Activated CD8-positive, alpha-beta T cell treated with anti-CD3 and anti-CD28 coated beads for 36 hours (primary cell): ENCODE results near the gene SRBD1. TPM values are rescaled to one million over a fixed set of nuclear protein-coding genes. Genes with fewer than 3 reads are reported as not detected.

Source experiments
- ATAC-seq: fragments of 200-7000 bp; cut with Tn5 transposase; one replicate; pipeline ENCODE4 v1.10.0; 2021; ENCODE audit warnings: mild to moderate bottlenecking, moderate library complexity
- CTCF ChIA-PET: fragments of 350-600 bp; sonication (Branson Sonifier 250); formaldehyde crosslinking; loops from one replicate; lab custom pipeline; 2021; ENCODE audit warnings: antibody characterized with exemption; lab: Charles Lee
- POLR2A ChIA-PET: fragments of 350-600 bp; sonication (Branson Sonifier 250); formaldehyde crosslinking; loops from one replicate; lab custom pipeline; 2021; ENCODE audit warnings: antibody characterized with exemption; lab: Charles Lee
- DNase-seq: peaks from one replicate; pipeline ENCODE4 v3.0.0-alpha.2; 2020
- H3K27ac Mint-ChIP-seq: one replicate; pipeline ENCODE4 v1.8.0; 2021; ENCODE audit warnings: mild to moderate bottlenecking, mixed read lengths
- H3K27me3 Mint-ChIP-seq: one replicate; pipeline ENCODE4 v1.8.0; 2021; ENCODE audit warnings: mixed read lengths
- H3K36me3 Mint-ChIP-seq: one replicate; pipeline ENCODE4 v1.8.0; 2021; ENCODE audit warnings: low read depth, mixed read lengths
- H3K4me1 Mint-ChIP-seq: one replicate; pipeline ENCODE4 v1.8.0; 2021; ENCODE audit warnings: low read depth, mixed read lengths
- H3K4me3 Mint-ChIP-seq: one replicate; pipeline ENCODE4 v1.8.0; 2021; ENCODE audit warnings: mild to moderate bottlenecking, moderate library complexity, mixed read lengths
- H3K9me3 Mint-ChIP-seq: one replicate; pipeline ENCODE4 v1.8.0; 2021; ENCODE audit warnings: mixed read lengths
- intact Hi-C: fragments of 100-400 bp; cut with micrococcal nuclease; formaldehyde crosslinking; loops from one replicate; pipeline ENCODE4 v1.10.0; 2022
- total RNA-seq, 2 experiments: library from RNA; stranded (reverse); gene quantifications; one replicate each; pipeline ENCODE4 v1.2.3, GENCODE V29; 2021
- TF ChIP-seq, protein P1 (sequence below): fragments of 200-600 bp; IDR thresholded peaks from one replicate; pipeline ENCODE4 v1.8.0; 2022; ENCODE audit warnings: antibody characterized with exemption, mild to moderate bottlenecking

Gene SRBD1
- total RNA-seq, 2 experiments from 2014 or later, result 14.8 to 21.7 TPM

DNA sequence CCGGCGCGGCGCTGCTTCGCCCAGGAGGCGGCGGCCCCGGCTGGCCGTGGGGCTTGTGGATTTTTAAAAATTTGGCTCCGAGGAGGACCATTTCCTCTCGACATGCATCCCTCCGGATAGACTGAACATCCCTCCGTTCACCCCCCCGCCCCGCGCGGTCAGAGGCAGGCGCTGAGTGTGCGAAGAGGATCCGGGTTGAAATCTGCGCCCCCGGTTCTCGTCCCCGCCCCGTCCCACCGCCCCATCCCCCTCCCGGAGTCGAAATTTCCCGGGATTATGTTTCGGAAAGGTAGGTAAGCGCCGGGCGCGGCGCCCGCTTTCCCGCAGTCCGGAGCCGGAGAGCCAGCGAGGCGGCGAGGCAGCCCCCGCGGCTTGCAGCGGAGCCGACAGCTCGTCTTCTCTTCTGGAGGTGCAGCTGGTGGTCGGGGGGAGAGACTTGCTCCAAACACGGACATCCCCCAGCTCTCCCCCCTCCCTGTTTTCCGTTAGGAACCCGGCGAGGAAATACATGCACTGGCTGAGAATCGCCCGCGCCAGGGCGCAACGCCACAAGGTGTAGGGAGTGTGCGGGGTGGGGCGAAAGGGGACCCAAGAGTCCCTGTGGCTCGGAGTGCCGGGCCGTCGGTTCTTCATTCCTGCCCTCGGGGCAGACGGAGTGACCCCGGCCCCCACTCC lies 40.5 kb upstream of the SRBD1 start, which contains the start of gene PRKCE:
PRKCE (plus strand) TSS at position 261 of the 675 bp plus-strand sequence.
- Mint-ChIP-seq H3K4me1 (peaks cover 17% of the 10 kb centered on the region), H3K36me3 (peaks cover 2% of the 10 kb centered on the region), H3K9me3 (no peaks in the 10 kb centered on the region), H3K27ac (peak within 1 kb of the TSS; percentile 90), H3K27me3 (peaks cover 5% of the 10 kb centered on the region), H3K4me3 (peak within 1 kb of the TSS; percentile 84)
- peak; percentile 71 for DNase-seq
- ATAC-seq, result peak; percentile 31
- ChIA-PET POLR2A (no interaction called here), CTCF (interaction anchor here (0.9 to 6.2 kb wide), 3 partner anchors 9 to 128 kb away, joined by 3 to 33 read pairs (median 3); no protein-coding TSS in a partner anchor)
- TF ChIP-seq, protein P1, sequence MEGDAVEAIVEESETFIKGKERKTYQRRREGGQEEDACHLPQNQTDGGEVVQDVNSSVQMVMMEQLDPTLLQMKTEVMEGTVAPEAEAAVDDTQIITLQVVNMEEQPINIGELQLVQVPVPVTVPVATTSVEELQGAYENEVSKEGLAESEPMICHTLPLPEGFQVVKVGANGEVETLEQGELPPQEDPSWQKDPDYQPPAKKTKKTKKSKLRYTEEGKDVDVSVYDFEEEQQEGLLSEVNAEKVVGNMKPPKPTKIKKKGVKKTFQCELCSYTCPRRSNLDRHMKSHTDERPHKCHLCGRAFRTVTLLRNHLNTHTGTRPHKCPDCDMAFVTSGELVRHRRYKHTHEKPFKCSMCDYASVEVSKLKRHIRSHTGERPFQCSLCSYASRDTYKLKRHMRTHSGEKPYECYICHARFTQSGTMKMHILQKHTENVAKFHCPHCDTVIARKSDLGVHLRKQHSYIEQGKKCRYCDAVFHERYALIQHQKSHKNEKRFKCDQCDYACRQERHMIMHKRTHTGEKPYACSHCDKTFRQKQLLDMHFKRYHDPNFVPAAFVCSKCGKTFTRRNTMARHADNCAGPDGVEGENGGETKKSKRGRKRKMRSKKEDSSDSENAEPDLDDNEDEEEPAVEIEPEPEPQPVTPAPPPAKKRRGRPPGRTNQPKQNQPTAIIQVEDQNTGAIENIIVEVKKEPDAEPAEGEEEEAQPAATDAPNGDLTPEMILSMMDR, result no peak
- intact Hi-C loops, result no loop called here

GRCh38 chr2:45650851-45651414 lies 39.9 kb upstream of the SRBD1 start:
- Mint-ChIP-seq H3K27ac (peak overlapping the region; percentile 90), H3K36me3 (peaks cover 2% of the 10 kb centered on the region), H3K4me3 (peak overlapping the region; percentile 84), H3K27me3 (peaks cover 5% of the 10 kb centered on the region), H3K9me3 (no peaks in the 10 kb centered on the region), H3K4me1 (peaks cover 17% of the 10 kb centered on the region)
- ChIA-PET POLR2A (interaction anchor here (0.7 to 1.1 kb wide), 3 partner anchors 9 to 209 kb away, joined by 3 read pairs; no protein-coding TSS in a partner anchor), CTCF (interaction anchor here (0.6 to 6.2 kb wide), 5 partner anchors 10 to 129 kb away, joined by 3 to 33 read pairs (median 3); no protein-coding TSS in a partner anchor)
- TF ChIP-seq, protein P1, result peak; percentile 14
- intact Hi-C loops, result no loop called here
- DNase-seq (peak; percentile 95), ATAC-seq (peak; percentile 87)

DNA sequence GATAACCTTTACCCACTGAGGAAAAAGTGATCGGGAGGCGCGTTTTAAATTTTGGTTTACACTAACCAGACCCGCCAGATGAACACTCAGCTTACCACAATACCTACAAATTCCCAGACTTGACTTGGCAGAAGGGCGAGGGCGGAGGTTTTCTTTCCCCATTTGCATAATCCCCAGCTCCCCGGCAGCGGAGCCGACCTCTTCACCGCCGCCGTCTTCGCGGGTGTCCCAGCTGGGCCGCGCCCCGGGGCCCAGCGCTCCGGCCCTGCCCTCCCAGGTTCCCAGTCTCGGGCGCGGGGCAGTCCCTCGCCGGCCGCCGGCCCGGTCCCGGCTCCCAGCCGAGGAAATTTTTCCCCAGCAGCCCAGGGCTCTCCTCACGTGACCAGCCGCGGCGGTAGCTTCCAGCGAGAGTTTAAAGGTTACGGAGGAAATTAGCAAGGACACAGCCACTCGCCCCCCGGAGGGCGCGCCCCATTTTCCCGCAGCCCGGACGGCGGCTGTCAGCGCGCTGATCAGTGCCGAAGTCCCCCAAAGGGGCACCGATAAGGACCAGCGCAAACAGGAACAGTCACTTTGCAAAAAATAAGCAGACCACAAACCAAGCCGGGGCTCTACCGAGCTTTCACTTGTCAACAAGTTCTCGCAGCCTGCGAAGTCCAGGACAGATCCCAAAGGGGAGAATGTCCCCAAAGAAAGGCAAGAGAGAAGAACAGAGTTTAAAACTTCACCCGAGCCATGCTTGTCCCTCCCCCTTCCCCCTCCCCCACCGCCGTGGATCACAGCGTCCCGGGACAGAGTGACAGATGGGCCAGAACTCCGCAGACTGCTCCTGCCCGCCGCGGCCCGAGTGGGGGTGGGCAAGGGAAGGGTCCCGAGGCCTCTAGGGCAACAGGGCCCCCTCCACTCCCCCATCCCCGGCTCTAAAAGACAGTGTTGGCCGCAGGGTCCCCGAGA lies 39.1 kb upstream of the SRBD1 start:
- Mint-ChIP-seq H3K9me3 (no peaks in the 10 kb centered on the region), H3K27ac (peak overlapping the region; percentile 85), H3K27me3 (peaks cover 5% of the 10 kb centered on the region), H3K4me1 (peaks cover 17% of the 10 kb centered on the region), H3K36me3 (peaks cover 2% of the 10 kb centered on the region), H3K4me3 (peak overlapping the region; percentile 83)
- CTCF ChIA-PET, result interaction anchor here (0.6 to 1.8 kb wide), 6 partner anchors 9 to 285 kb away, joined by 3 to 12 read pairs (median 3); no protein-coding TSS in a partner anchor
- DNase-seq (peak; percentile 63), ATAC-seq (peak; percentile 21)
- TF ChIP-seq, protein P1, result no peak
- POLR2A ChIA-PET, result interaction anchor here (0.7 to 1.1 kb wide), 5 partner anchors 10 to 210 kb away, joined by 3 to 4 read pairs (median 3); partner anchors contain the start of gene SRBD1
- intact Hi-C loops, result no loop called here

DNA sequence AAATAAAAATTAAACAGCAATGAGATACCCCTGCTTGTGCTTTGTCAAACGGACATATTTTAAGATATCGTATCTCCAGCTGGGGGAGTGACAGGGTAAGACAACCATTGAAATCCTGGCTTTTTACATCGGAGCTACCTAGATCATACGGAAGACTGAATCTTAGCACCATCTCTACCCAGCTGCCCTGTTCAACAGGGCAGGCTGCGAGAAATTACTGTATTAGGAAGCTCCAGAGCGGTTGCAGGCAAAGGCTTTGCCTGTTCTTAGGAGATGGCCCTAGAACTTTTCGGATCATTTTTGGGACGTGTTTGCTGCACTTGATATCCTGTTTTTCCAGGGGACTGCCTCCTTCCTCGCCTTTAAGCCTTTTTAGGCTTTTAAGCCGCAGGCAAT lies 38.4 kb upstream of the SRBD1 start:
- H3K27me3 Mint-ChIP-seq, result peaks cover 5% of the 10 kb centered on the region
- no peak for DNase-seq
- ATAC-seq, result no peak
- peaks cover 2% of the 10 kb centered on the region for H3K36me3 Mint-ChIP-seq
- H3K27ac Mint-ChIP-seq, result peak overlapping the region; percentile 30
- no peaks in the 10 kb centered on the region for H3K9me3 Mint-ChIP-seq
- peaks cover 17% of the 10 kb centered on the region for H3K4me1 Mint-ChIP-seq
- TF ChIP-seq, protein P1, result no peak
- intact Hi-C loops, result no loop called here
- peak overlapping the region; percentile 83 for H3K4me3 Mint-ChIP-seq
- ChIA-PET POLR2A (interaction anchor here (1.1 kb wide), 1 partner anchor 38 kb away, joined by 4 read pairs; the partner anchor contains the start of gene SRBD1), CTCF (interaction anchor here (0.9 to 1.8 kb wide), 4 partner anchors 10 to 286 kb away, joined by 3 to 12 read pairs (median 4); no protein-coding TSS in a partner anchor)
